Liver (tissue), 10 donors: Measurements from ENCODE around the gene TMTC2. TPM values are rescaled to one million over a fixed set of nuclear protein-coding genes. Genes with fewer than 3 reads are reported as not detected.

Experiments
- DNase-seq: peaks from one replicate; pipeline ENCODE4 v3.0.0-alpha.2; 2017; ENCODE audit warnings: low spot score
- H3K27ac ChIP-seq, 2 donors: one replicate each; pipeline ENCODE4 v1.7.0; 2013; ENCODE audit warnings: inconsistent platforms in 2 of 2, low read length in 2 of 2, control low read depth in 1 of 2, low read depth in 1 of 2, mild to moderate bottlenecking in 1 of 2
- H3K27me3 ChIP-seq, 4 donors: one replicate each; pipeline versions ENCODE4 v1.6.1 to v1.7.0; 2013; ENCODE audit warnings: low read length in 3 of 4, inconsistent platforms in 1 of 4, mild to moderate bottlenecking in 1 of 4, moderate library complexity in 1 of 4; ENCODE audit not compliant: control insufficient read depth in 4 of 4, insufficient read depth in 4 of 4
- H3K36me3 ChIP-seq, 4 donors: one replicate each; pipeline versions ENCODE4 v1.6.1 to v1.7.0; 2013; ENCODE audit warnings: low read length in 3 of 4, mild to moderate bottlenecking in 3 of 4, low read depth in 1 of 4, moderate library complexity in 1 of 4; ENCODE audit not compliant: control insufficient read depth in 4 of 4, insufficient read depth in 3 of 4
- H3K4me1 ChIP-seq, 4 donors: one replicate each; pipeline versions ENCODE4 v1.6.1 to v1.7.0; 2013; ENCODE audit warnings: low read length in 3 of 4, mild to moderate bottlenecking in 3 of 4, moderate library complexity in 1 of 4; ENCODE audit not compliant: control insufficient read depth in 4 of 4, insufficient read depth in 4 of 4
- H3K4me3 ChIP-seq, 3 donors: one replicate each; pipeline versions ENCODE4 v1.6.1 to v1.7.0; 2013; ENCODE audit warnings: low read length in 3 of 3, control low read depth in 1 of 3, low read depth in 1 of 3, mild to moderate bottlenecking in 1 of 3
- H3K9ac ChIP-seq, 2 donors: one replicate each; pipeline ENCODE4 v1.7.0; 2013; ENCODE audit warnings: low read length in 2 of 2, mild to moderate bottlenecking in 2 of 2, moderate library complexity in 2 of 2, control low read depth in 1 of 2, low read depth in 1 of 2
- H3K9me3 ChIP-seq, 4 donors: one replicate each; pipeline versions ENCODE4 v1.6.1 to v1.7.0; 2013; ENCODE audit warnings: low read length in 3 of 4; ENCODE audit not compliant: control insufficient read depth in 4 of 4
- ATF3 ChIP-seq: IDR thresholded peaks from 2 replicates; pipeline ENCODE4 v1.6.1; 2016; ENCODE audit warnings: antibody characterized with exemption
- FOXA1 ChIP-seq: IDR thresholded peaks from 2 replicates; pipeline ENCODE4 v1.6.1; 2016; ENCODE audit warnings: antibody characterized with exemption
- HNF4A ChIP-seq, 2 donors: conservative IDR thresholded peaks; 2 replicates each; pipeline ENCODE4 v1.6.1; 2016; ENCODE audit warnings: antibody characterized with exemption in 2 of 2, mild to moderate bottlenecking in 2 of 2
- HNF4G ChIP-seq: IDR thresholded peaks from 2 replicates; pipeline ENCODE4 v1.6.1; 2016; ENCODE audit warnings: antibody characterized with exemption
- MAX ChIP-seq: IDR thresholded peaks from 2 replicates; pipeline ENCODE4 v1.6.1; 2016; ENCODE audit warnings: antibody characterized with exemption
- NR2F2 ChIP-seq: IDR thresholded peaks from 2 replicates; pipeline ENCODE4 v1.6.1; 2016; ENCODE audit warnings: antibody characterized with exemption
- WGBS: extraction: QIAGEN DNeasy Blood & Tissue Kit; methylation state at CpG from one replicate; pipeline ENCODE4 v1.1.7; 2013; 5-methylcytosine and 5-hydroxymethylcytosine counted together
- polyA plus RNA-seq, 2 donors: library from polyadenylated mRNA; stranded (reverse) in 1 of 2; unstranded in 1 of 2; fragments of 200-250 nt in 1 of 2; fragments of >200 nt in 1 of 2; fragmentation: Nextera tagmentation in 1 of 2; extraction: Ambion mirVana in 1 of 2; gene quantifications; one replicate each; pipeline versions ENCODE4 v1.2.1 to v1.2.3, GENCODE V29; 2013 to 2015
- small RNA-seq: library from RNA; depleted of rRNA; stranded (forward); fragments of <200 nt; gene quantifications from one replicate; pipeline ENCODE3, GENCODE V24; 2014
- total RNA-seq, 2 donors: library from RNA; depleted of rRNA; stranded (reverse); fragments of >200 nt; gene quantifications; one replicate each; pipeline ENCODE4 v1.2.3, GENCODE V29; 2014
- donor health status: healthy.
- donor health status: healthy.
- donor health status: healthy.
- donor health status: healthy.
- donor health status: healthy.

Gene TMTC2
- total and polyA plus RNA-seq, 4 donors = 0.36 to 3.0 (median 0.61) TPM

GRCh38 chr12:83181074-83181473 is 494.4 kb downstream of the TMTC2 start:
- 96% methylated on average over 1 of the region's 1 CpG for WGBS
- no peaks in the 10 kb centered on the region for H3K36me3 ChIP-seq
- no peak overlapping the region for H3K27ac ChIP-seq
- no peaks in the 10 kb centered on the region for H3K9me3 ChIP-seq
- H3K4me3 ChIP-seq = no peak overlapping the region
- no peaks in the 10 kb centered on the region for H3K27me3 ChIP-seq
- H3K4me1 ChIP-seq = no peaks in the 10 kb centered on the region
- TF ChIP-seq NR2F2 (no peak), ATF3 (no peak), HNF4A (conservative IDR thresholded peaks at IDR 0.05) (no peak), HNF4G (no peak), FOXA1 (no peak)
- H3K9ac ChIP-seq = no peak overlapping the region
- no peak for DNase-seq

- no peaks in the 10 kb centered on the region for H3K36me3 ChIP-seq
- H3K4me1 ChIP-seq = no peaks in the 10 kb centered on the region
- no peaks in the 10 kb centered on the region for H3K9me3 ChIP-seq
- H3K4me3 ChIP-seq = no peak overlapping the region
- no peak overlapping the region for H3K27ac ChIP-seq
- TF ChIP-seq HNF4A (conservative IDR thresholded peaks at IDR 0.05) (no peak), NR2F2 (no peak), MAX (no peak)
- no peaks in the 10 kb centered on the region for H3K27me3 ChIP-seq
- no peak overlapping the region for H3K9ac ChIP-seq
- no peak for DNase-seq
Measured at GRCh38 chr12:83183132-83183531, 496.4 kb downstream of the TMTC2 start.

Small RNAs within 50 kb of the gene (small RNA-seq; reads per million reads assigned to genes)
- not detected for gene RNU6-977P
